Measurements from ENCODE around the gene RASAL1. TPM values are rescaled to one million over a fixed set of nuclear protein-coding genes. Genes with fewer than 3 reads are reported as not detected.

Gene RASAL1
- total RNA-seq, 1 donor from 2014 or later: not detected

GRCh38 chr12:113097716-113098440 is 37.7 kb downstream of the RASAL1 start:
- DNase-seq (ENCODE audit: low read depth in 2 of 2): peak; percentile 34 to 49

DNA sequence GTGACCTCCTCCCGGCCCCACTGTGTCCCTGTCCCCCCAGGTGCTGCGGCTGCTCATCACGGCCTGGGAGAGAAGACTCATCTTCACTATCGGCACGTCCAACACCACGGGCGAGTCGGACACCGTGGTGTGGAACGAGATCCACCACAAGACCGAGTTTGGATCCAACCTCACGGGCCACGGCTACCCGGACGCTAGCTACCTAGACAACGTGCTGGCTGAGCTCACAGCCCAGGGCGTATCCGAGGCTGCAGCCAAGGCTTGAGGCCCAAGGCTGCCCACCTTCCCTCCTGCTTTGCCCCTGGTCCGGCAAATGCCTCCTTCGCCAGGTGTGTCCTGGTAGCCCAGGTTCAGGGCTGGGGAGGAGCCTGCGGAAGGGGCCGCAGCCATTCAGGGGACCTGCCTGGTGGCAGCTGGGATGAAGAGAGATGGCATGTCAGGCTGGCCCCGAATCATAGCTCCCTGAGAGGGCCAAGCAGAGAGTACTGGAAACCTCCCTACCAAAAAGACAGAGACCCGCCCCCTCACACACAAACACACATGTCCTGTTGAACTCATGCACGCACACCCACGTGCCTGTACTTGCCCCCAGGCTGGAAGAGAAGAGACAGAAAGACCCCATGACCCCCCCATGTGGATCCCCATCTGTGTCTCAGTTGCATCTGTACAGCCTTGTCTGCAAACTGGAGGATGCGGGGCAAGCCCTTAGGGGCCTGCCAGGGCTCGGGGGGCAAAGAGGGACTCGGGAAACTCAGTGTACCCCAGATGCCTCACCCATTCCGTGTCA is 38.7 kb downstream of the RASAL1 start:
- no peak for DNase-seq (ENCODE audit: low read depth in 2 of 2)

- DNase-seq (ENCODE audit: low read depth in 2 of 2): no peak
These were observed 40.2 kb downstream of the RASAL1 start for GRCh38 chr12:113095405-113095804.

- no peak for DNase-seq (ENCODE audit: low read depth in 2 of 2)
These were observed 40.8 kb downstream of the RASAL1 start for GRCh38 chr12:113094738-113095137.

DNA sequence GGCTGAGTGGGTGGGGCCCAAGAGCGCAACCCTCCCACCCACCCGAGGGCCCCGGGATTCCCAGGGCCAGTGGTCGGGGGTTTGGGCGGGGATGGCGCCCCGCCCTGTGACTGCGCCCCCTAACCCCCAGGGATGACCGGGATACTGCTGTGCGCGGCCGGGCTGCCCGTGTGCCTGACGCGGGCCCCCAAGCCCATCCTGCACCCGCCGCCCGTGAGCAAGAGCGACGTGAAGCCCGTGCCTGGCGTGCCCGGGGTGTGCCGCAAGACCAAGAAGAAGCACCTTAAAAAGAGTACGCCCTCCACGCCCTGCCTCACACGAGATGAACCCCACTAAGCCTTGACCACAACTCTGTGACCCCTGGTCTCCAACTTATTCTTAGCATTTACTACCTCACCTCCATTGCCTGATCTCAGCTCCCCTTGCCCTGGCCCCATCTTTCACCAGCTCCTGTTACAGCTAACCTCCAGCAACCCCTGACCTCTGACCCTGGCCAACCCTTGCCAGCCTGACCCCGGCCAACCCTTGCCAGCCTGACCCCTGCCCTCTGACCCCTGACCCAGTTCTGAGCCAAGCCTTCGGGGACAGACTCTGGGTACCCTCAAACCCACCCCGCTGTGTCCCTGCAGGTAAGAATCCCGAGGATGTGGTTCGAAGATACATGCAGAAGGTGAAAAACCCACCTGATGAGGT is 42.0 kb downstream of the RASAL1 start:
- no peak for DNase-seq (ENCODE audit: low read depth in 2 of 2)

DNA sequence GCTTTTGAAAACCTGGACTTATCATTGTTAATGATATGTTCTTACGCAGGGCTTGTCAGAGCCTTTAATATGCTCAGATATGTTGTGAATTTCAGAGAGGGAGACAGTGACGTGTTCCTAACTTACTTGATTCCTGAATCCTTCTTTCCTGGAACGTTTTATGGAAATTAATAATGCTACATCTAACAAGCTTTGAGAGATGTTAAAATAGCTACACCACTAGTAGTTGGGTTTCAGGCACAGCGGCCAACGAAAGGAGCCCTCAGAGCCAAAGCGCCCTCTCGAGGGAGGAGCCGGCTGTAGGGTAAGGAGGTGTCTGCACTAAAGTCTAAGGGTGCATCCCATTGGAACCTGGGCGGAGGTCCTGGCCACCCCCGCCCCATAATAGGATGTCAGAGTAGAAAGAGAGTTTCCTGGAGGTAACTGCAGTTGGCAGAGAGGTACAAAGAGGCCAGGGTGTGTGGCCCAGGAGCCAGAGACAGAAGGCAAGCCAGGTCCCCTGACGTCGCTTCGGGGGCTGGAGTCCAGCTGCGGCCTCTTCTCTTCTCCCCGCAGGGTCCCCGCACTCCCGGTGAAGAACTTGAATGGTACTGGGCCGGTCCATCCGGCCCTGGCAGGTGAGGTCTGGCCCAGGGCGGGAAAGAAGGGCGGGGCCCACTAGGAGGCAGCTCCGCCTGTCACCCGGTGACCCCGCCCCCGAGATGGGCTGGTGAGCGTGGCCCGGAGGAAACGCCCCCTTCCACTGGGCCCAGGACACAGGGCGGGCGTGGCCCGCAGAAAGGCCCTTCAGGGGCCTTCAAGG is 42.8 kb downstream of the RASAL1 start:
- peak; percentile 33 for DNase-seq (ENCODE audit: low read depth in 2 of 2)

- no peak for DNase-seq (ENCODE audit: low read depth in 2 of 2)
These were observed 44.1 kb downstream of the RASAL1 start for GRCh38 chr12:113091506-113091905.

GRCh38 chr12:113090740-113091139 is 44.8 kb downstream of the RASAL1 start:
- DNase-seq (ENCODE audit: low read depth in 2 of 2): no peak

GRCh38 chr12:113089839-113090238 is 45.7 kb downstream of the RASAL1 start:
- no peak for DNase-seq (ENCODE audit: low read depth in 2 of 2)

- DNase-seq (ENCODE audit: low read depth in 2 of 2): peak in 1 of 2 donors; percentile 20
These were observed 46.4 kb downstream of the RASAL1 start for GRCh38 chr12:113088971-113089756.

DNA sequence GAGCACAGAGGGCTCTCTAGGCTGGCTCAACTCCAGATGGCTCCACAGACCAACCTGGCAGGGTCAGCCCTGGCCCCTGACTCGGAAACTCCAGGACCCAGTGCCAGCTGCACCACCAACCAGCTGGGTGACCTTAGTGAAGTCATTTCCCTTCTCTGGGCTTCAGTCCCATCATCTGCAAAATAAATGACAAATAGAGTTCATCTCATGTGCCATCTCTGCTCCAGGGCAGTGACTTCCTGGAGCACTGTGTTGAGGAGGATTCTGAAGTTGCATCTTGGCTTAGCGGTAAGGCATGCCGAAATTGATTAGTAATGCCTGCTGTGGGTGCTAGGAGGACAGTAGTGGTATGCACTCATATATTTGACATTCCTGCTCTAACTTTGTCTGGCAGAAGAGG is 47.5 kb downstream of the RASAL1 start:
- peak in 1 of 2 donors; percentile 47 for DNase-seq (ENCODE audit: low read depth in 2 of 2)

DNA sequence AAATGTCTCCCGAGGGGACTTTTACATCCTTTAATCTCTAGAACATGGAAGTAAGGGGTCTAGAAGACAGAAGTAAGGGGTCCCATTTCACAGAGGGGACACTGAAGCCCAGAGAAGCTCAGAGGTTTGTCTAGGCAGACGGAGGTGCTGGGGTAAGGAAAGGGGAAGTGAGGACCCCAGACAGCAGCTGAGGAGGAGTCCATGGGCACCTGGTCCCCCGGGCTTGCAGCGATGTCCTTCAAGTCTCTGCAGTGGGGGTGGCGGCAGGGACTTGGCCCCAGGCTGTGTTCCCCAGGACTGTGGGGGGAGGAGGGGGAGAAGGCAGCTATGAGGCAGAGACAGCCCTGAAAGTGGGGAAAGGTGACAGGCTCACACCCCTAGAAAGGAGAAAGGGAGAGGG is 48.4 kb downstream of the RASAL1 start:
- DNase-seq (ENCODE audit: low read depth in 2 of 2): no peak

- peak in 1 of 2 donors; percentile 64 for DNase-seq (ENCODE audit: low read depth in 2 of 2)
These were observed 49.1 kb downstream of the RASAL1 start for GRCh38 chr12:113086249-113087164.

- DNase-seq (ENCODE audit: low read depth in 2 of 2): peak in 1 of 2 donors; percentile 89
These were observed 51.6 kb downstream of the RASAL1 start for GRCh38 chr12:113083863-113084435.

- DNase-seq (ENCODE audit: low read depth in 2 of 2): no peak
These were observed 52.9 kb downstream of the RASAL1 start for GRCh38 chr12:113082486-113083148.

GRCh38 chr12:113081873-113082272 is 53.7 kb downstream of the RASAL1 start:
- no peak for DNase-seq (ENCODE audit: low read depth in 2 of 2)

DNA sequence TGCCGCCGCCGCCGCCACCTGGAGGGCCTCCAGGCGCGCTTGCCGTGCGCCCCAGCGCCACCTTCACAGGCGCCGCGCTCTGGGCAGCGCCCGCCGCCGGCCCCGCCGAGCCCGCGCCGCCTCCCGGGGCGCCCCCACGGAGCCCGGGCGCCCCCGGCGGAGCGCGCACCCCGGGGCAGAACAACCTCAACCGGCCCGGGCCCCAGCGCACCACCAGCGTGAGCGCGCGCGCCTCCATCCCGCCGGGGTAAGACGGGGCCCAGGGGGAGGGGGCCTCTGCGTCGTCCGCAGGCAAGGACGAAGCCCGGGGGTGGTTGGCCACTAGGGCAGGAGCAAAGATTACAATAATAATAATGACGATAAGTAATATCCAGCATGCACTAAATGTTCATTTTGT is 57.7 kb downstream of the RASAL1 start:
- DNase-seq (ENCODE audit: low read depth in 2 of 2): no peak

GRCh38 chr12:113077057-113077858 is 58.3 kb downstream of the RASAL1 start:
- no peak for DNase-seq (ENCODE audit: low read depth in 2 of 2)
